KOPT-K1 (cell line): ENCODE data around the gene ZNF329.

Experiments
- H3K27ac ChIP-seq: fragments of 200-600 bp; sonication (generic); 2 replicates; pipeline ENCODE4 v1.5.1; 2016; ENCODE audit warnings: antibody characterized with exemption, mild to moderate bottlenecking, low read depth, low read length; ENCODE audit not compliant: poor library complexity, severe bottlenecking
- H3K36me3 ChIP-seq: fragments of 200-600 bp; sonication (generic); 2 replicates; pipeline ENCODE4 v1.5.1; 2017; ENCODE audit warnings: antibody characterized with exemption, mild to moderate bottlenecking, low read length, moderate library complexity; ENCODE audit not compliant: insufficient read depth
- H3K9me3 ChIP-seq: fragments of 200-600 bp; sonication (generic); 2 replicates; pipeline ENCODE4 v1.5.1; 2017; ENCODE audit warnings: antibody characterized with exemption, low read length, mild to moderate bottlenecking; ENCODE audit not compliant: insufficient read depth, poor library complexity, severe bottlenecking

ZNF329 gene

GRCh38 chr19:58150328-58150921, at the start of gene ZNF329:
Gene ZNF329, minus strand, starts transcription at chr19:58150789. Its CDS starts 21,286 bp downstream, at chr19:58129503.
- Histone ChIP-seq H3K9me3 (peaks cover 26% of the 10 kb centered on the region), H3K36me3 (peaks cover 13% of the 10 kb centered on the region; the same call in 1 of the 2 replicates), H3K27ac (peak within 1 kb of the TSS; percentile 83)

- Histone ChIP-seq H3K9me3 (peaks cover 100% of the 10 kb centered on the region), H3K36me3 (peaks cover 60% of the 10 kb centered on the region), H3K27ac (no peak overlapping the region)
Measured at GRCh38 chr19:58196901-58197616, 46.5 kb upstream of the ZNF329 start.

GRCh38 chr19:58183817-58184215, 33.2 kb upstream of the ZNF329 start:
- Histone ChIP-seq H3K27ac (peak overlapping the region; percentile 82), H3K9me3 (peaks cover 94% of the 10 kb centered on the region), H3K36me3 (peaks cover 24% of the 10 kb centered on the region)

- H3K27ac ChIP-seq, result peak within 1 kb of the TSS; percentile 82
- H3K36me3 ChIP-seq, result peaks cover 24% of the 10 kb centered on the region
- H3K9me3 ChIP-seq, result peaks cover 96% of the 10 kb centered on the region
Measured at GRCh38 chr19:58182989-58183816, 32.6 kb upstream of the ZNF329 start, which contains the start of gene ZNF274. Gene ZNF274, plus strand, starts transcription at chr19:58183061. Its CDS starts 905 bp downstream, at chr19:58183966.

GRCh38 chr19:58182577-58182988, 32.0 kb upstream of the ZNF329 start:
- peaks cover 20% of the 10 kb centered on the region for H3K36me3 ChIP-seq
- H3K27ac ChIP-seq, result peak overlapping the region; percentile 82
- H3K9me3 ChIP-seq, result peaks cover 96% of the 10 kb centered on the region

GRCh38 chr19:58181902-58182576, 31.4 kb upstream of the ZNF329 start:
- Histone ChIP-seq H3K9me3 (peaks cover 96% of the 10 kb centered on the region), H3K27ac (peak overlapping the region; percentile 82), H3K36me3 (peaks cover 14% of the 10 kb centered on the region)

GRCh38 chr19:58170860-58171259, 20.3 kb upstream of the ZNF329 start:
- peaks cover 68% of the 10 kb centered on the region for H3K9me3 ChIP-seq
- no peak overlapping the region for H3K27ac ChIP-seq
- no peaks in the 10 kb centered on the region for H3K36me3 ChIP-seq

- Histone ChIP-seq H3K36me3 (no peaks in the 10 kb centered on the region), H3K27ac (no peak overlapping the region), H3K9me3 (peaks cover 80% of the 10 kb centered on the region)
Measured at GRCh38 chr19:58166708-58167280, 16.2 kb upstream of the ZNF329 start.

- Histone ChIP-seq H3K27ac (no peak overlapping the region), H3K36me3 (no peaks in the 10 kb centered on the region), H3K9me3 (peaks cover 80% of the 10 kb centered on the region)
Measured at GRCh38 chr19:58166268-58166667, 15.7 kb upstream of the ZNF329 start.

- Histone ChIP-seq H3K36me3 (no peaks in the 10 kb centered on the region), H3K9me3 (peaks cover 13% of the 10 kb centered on the region), H3K27ac (no peak overlapping the region)
Measured at GRCh38 chr19:58157045-58157728, 6.6 kb upstream of the ZNF329 start.

- Histone ChIP-seq H3K27ac (peak overlapping the region; percentile 65), H3K9me3 (peaks cover 2% of the 10 kb centered on the region)
Measured at GRCh38 chr19:58154679-58155648, 4.4 kb upstream of the ZNF329 start.

GRCh38 chr19:58154287-58154678, 3.7 kb upstream of the ZNF329 start:
- Histone ChIP-seq H3K9me3 (no peaks in the 10 kb centered on the region), H3K36me3 (no peaks in the 10 kb centered on the region), H3K27ac (peak overlapping the region; percentile 65)

More at GRCh38 chr19:58154679-58155648, 4.4 kb upstream of the ZNF329 start:
- no peaks in the 10 kb centered on the region for H3K36me3 ChIP-seq

GRCh38 chr19:58153386-58153785, 2.8 kb upstream of the ZNF329 start:
- Histone ChIP-seq H3K27ac (no peak overlapping the region), H3K9me3 (peaks cover 9% of the 10 kb centered on the region), H3K36me3 (0 out of 2 replicates have a peak, but pooled peaks cover 3% of the 10 kb centered on the region)
